HG03342 (cell line): ENCODE measurements around the gene HES1.
A peak's percentile ranks its signal among the peaks of the same experiment; 100 is the strongest.
"Not testable (repeated sequence)": the region's sequence is repeated elsewhere in the genome, so short reads cannot be mapped to it uniquely, and the experiment has no call there.

Source experiments
- ATAC-seq: cut with Tn5 transposase; IDR thresholded peaks from one replicate; pipeline ENCODE4 v1.9.1; 2021; ENCODE audit warnings: mild to moderate bottlenecking, moderate library complexity; ENCODE audit not compliant: unreplicated experiment

Gene HES1, protein sequence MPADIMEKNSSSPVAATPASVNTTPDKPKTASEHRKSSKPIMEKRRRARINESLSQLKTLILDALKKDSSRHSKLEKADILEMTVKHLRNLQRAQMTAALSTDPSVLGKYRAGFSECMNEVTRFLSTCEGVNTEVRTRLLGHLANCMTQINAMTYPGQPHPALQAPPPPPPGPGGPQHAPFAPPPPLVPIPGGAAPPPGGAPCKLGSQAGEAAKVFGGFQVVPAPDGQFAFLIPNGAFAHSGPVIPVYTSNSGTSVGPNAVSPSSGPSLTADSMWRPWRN

DNA sequence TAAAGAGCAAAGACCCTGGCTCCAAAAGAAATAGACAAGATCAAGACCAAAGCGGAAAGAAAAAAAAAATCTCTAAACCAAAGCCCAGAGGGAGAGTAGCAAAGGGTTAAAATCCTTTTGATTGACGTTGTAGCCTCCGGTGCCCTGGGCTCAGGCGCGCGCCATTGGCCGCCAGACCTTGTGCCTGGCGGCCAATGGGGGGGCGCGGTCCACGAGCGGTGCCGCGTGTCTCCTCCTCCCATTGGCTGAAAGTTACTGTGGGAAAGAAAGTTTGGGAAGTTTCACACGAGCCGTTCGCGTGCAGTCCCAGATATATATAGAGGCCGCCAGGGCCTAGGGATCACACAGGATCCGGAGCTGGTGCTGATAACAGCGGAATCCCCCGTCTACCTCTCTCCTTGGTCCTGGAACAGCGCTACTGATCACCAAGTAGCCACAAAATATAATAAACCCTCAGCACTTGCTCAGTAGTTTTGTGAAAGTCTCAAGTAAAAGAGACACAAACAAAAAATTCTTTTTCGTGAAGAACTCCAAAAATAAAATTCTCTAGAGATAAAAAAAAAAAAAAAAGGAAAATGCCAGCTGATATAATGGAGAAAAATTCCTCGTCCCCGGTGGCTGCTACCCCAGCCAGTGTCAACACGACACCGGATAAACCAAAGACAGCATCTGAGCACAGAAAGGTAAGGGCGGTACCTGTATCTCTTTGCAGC, at the start of gene HES1:
Gene HES1 (plus strand): TSS at position 343 of the 713 bp plus-strand sequence. CDS start 233 bp downstream, at position 576.
- ATAC-seq: peak; percentile 27

DNA sequence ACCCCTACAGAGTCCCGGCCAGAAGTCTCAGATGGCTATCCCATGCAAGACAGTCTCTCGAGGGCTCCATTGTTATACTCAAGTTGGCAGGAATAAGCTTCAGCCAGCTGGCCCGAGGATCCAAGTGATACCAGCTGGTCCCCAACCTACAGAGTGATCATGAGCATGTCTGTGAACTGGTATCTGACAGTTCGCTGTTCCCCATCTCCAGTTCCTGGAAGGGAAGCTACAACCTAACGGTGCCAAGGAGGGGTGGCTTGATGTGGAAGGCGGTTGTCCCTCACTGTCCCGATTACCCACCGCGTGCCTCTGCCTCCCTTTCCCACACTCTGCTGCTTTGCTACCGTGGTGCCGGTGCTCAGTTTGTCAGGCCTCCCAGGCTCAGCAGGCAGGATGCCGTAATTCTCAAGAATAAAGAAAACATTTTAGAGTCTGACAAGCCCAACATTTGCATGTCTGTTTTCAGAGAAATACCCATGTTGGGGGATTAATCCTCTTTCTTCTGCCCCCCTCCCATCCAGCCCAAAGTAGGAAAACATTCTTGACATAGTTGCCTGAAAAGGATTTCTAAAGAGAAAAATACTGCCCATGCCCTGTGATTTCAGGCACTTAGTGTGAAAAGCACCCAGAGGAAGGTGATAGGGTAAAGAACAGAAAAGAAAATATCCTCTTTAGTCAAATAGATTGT, 49.4 kb upstream of the HES1 start:
- ATAC-seq: no peak

DNA sequence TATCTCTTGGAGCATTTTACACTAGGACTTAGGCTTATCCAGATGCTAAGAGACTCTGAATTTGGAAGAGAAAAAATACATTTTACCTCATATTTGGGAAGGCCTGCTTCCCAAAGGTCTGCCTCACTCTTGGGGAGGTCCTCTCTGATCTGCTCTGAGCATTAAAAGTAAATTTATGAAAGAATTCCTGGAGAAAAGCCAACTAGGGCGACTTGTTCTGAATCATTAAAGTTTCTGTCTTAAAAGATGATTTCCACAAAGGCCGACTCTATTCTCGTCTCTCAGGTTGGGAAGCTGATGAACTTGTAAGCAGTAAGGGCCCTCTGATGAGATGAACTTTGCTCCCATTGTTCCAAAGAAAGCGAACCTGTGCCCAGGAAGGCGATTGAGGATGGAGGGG, 48.7 kb upstream of the HES1 start:
- ATAC-seq: no peak

DNA sequence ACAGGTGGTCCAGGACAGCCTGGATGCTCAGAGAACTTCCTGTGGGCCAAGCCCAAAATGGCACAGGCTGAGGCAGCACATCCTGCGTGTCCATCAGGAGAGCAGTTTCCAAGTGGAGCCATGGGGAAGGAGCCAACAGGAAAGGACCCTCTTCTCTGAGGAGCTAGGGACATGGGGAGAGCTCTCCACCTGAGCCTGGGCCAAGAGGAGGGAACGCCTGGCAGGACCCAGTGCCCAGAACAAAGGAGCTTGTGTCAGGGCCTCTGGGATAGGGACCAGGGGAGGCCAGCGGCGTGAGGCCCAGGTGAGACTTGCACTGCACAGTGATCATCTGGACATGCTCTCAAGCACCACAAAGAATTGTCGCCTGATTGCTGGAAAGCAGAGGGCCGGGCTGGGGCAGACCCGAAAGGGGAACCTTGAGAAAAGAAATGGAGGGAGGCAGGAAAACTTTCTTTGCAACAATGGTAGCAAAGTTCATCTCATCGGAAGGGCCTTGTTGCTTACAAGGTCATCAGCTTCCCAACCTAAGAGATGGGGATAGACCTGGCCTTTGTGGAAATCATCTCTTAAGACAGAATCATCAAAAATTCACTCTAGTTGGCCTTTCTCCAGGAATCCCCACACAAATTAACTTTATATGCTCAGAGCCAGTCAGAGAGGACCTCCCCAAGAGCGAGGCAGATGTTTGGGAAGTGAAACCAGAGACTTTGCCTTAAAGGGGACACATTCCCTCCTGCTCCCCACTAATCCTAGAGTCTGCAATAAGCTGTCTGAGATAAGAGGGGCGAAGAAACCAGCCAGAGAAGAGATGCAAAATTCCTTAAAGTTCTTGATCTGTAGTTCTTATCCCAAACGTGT, 47.7 kb upstream of the HES1 start:
- no peak for ATAC-seq

DNA sequence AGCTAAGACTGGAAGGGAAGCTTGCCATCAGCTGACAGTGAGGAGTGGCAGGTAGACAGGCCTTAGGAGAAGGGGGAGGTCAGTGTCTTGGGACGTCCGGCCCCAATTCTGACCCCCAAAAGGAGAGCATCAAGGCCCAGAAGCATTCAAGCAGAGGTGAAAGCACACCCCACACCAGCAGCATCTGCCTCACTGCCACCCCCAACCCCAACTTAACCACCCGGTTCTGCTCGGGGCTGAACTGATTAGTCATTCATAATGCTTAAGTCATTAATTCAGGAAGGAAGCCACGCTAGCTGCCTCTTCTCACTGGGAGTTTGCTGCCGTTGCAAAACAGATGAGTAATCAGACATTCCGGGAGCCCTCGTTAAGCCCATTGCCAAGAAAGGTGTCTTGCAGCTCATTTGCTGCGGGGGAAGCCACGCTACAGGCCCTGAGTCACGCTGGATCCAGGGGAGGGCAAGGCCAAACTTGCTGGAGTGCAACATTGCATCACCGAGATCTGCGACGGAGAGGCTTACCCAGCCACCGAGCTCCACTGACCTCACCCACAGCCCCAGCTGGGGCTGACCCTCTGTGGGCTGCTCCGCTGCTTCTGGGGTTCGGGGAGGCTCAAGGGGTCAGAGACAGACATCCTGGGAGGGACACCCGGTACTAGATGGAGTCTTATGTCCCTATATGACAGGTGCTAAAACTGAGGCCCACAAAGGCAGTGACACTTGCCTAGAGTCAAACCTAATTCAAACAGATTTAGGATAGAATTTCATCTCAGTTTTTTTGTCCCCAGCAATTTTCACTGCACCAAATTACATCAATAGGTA, 46.4 kb upstream of the HES1 start:
- ATAC-seq: peak; percentile 55

DNA sequence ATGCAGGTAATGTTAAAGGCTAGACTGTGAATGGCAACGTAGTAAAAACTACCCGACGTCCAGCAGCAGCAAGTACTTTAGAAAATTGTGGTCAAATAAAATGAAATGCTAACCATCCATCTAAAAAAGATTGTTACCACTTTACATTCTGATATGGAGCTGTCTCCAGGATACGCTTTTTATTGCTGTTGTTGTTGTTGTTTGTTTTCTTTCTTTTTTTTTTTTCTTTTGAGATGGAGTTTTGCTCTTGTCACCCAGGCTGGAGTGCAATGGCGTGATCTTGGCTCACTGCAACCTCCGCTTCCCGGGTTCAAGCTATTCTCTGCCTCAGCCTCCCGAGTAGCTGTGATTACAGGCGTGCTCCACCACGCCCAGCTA, 45.8 kb upstream of the HES1 start:
- ATAC-seq: not testable (repeated sequence)

DNA sequence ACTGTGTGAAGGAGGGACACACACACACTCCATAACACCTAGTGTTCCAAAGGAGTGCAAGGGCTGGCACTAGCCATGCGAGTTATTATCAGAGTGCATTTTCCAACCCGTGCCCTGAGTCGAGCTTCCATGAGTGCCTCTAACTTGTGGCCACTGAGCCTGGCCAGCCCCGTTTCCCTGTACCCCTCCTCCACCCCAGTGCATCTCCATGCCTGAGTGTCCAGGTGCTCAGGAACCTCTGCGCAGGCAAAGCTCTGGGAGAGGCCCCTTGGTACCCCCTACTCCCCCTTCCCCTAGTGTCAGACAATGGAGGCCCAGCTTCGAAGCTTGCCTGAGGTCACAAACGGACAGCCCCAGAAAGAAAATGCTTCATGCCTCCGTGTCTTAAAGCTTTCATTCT, 45.2 kb upstream of the HES1 start:
- no peak for ATAC-seq

DNA sequence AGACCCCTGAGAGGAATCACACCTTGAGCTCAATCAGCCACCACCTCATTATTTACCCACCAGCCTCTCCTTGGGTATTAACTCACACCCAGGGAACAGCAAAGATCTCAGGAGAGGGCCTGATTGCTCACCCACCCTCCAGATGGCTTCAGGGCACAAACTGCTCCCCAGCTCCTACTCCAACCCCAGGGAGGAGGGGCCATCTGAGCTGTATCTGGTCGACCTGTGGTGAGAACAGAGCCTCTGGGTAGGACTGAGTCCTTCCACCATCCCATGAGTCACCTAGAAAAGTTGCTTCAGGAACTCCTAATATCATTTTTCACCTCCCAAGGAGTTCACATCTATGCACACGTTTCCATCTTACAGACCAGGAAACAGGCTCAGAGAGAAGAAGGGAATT, 44.8 kb upstream of the HES1 start:
- no peak for ATAC-seq

DNA sequence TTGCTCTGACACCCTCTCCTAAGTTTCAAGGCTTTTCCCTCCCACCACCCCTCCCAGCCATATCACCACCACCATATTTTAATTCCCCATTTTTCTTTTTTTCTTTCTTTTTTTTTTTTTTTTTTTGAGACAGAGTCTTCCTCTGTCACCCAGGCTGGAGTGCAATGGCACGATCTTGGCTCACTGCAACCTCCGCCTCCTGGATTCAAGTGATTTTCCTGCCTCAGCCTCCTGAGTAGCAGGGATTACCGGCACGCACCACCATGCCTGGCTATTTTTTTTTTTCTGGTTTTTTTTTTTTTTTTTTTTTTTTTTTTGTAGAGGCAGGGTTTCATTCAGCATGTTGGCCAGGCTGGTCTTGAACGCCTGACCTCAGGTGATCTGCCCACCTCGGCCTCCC, 44.1 kb upstream of the HES1 start:
- not testable (repeated sequence) for ATAC-seq

DNA sequence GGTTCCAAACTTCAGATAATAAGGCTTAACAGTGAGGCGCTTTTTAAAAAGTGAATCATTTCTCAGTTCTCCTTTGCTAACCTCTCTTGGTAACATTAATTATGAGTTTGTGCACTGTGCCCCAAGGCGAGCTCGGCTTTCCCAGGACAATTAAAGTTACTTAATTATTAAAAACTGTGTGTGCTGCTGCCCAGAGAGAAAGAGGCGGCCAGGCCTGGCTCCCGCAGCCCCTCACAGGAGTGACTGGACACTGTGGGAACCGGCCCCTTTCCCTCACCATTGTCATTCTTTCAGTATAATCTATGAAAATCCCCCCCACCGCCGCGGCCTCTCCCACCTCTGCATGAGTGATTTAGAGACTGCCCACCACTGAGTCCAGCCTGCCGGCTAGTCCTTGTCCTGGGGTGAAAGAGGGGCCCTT, 43.1 kb upstream of the HES1 start:
- no peak for ATAC-seq

DNA sequence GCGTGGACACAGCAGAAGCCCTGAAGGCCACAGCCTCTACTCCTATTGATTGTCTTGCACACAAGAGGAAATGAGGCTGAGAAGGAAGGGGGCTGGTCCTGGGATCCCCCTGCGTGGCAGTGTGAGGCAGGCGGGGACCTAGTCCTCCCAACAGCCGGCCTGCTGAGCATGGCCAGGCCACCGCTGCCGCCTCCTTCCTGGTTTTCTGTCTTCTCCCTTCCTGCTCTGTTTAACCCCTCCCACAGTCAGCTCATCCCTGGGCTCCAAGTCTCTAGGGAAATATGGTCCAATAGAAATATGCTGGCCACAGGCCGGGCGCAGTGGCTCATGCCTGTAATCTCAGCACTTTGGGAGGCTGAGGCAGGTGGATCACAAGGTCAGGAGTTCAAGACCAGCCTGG, 42.1 kb upstream of the HES1 start:
- ATAC-seq: no peak

DNA sequence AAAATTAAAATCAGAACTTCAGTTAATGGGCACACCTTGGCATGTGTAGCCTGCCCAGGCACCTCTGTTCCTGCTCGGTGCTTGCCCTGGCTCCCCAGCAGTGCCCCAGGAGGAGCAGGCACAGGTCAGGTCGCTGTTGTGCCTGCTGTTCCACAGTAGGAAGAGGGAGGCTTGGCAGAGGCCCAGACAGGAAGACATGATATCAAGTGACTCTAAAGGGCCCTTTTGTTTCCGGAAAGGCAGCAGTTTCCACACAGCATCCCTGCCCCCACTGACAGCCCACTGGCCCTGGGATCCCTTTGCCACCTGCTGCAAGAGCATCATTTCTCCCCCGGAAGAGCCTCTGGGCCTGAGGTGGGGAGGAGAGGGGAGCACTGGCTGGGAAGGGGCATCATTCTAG, 40.5 kb upstream of the HES1 start:
- ATAC-seq: no peak

DNA sequence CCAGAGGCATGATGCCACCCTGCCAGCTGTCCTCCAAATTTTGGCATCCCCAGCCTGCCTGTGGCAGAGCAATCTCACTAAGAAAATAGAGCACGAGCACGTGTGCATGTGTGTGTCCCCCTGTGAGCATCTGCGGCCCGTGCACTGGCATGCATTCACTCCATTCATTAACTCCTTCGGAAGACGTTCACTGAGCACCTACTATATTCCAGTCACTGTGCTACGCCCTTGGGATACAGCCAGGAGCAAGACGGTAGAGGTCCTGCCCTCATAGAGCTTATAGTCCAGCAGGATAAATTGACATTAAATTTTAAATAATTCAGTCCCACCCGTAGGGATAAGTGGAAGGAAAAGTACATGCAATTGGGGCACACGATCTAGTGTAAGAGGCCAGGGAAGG, 40.0 kb upstream of the HES1 start:
- ATAC-seq: no peak

DNA sequence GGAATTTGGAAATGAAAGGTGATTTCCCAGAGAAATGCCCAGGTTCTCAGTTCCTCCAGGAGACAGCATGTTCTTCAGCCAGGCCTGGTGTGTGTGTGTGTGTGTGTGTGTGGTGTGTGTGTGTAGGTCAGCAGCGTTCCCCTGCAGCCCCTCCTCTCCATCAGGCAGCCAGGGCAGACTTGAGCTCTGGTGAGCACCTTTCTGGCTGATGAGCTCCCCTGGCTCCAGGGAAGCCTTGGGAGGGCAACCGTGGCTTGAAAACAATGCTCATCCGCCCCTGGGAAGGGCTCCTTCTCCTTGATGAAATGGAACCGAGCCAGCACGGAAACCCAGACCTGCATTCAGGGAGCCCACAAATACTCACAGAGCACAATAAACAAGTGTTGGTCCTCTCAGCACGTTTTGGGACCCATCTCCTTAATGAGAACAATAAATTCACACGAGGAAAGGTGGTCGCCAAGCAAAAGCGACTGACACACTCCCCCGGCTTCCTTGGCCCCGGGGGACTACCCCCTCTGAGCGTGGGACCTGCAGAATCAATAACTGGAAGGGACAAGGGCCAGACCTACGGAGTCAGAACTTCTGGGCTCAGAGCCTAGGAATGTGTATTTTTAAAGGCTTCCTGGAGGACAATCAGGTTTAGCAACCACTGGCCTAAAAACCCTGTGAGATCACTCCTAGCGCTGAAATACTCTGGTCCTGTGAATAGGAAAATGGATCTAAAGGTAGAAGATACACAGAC, 38.6 kb upstream of the HES1 start:
- no peak for ATAC-seq

DNA sequence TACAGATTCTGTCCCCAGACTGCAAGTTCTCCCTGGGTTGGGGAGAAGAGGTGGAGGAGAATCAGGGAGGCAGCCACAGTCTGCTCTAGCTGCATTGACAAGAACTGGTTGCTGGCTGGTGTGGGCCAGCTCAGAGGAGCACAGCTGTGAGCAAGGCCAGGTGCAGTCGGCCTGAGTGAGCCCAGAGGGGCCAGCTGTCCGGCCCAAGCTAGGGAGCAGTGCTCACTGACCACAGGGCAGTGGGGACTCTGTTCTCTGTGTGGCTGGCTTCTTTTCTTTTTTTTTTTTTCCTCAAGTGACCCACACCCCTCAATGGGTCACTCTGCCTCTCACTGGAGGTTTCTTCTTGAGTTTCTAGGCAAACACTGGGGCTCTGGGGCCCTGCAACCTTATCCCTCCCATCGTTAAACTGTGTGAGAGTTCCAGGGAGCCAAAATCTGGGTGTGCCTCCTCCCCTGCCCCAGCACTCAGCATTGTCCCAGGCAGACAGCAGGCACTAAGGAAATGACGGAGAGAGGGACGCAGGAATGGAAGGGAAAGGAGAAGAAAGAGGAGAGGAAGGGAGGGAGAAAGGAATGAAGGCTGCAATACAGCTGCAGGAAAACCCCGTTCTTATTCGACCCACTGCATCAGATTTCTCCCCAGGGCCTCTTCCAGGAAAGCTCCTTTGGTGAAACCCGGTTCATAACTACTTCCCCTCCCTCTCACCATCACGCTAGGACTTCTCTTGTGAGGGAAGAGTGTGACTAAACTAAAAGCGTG, 37.7 kb upstream of the HES1 start:
- ATAC-seq: no peak

DNA sequence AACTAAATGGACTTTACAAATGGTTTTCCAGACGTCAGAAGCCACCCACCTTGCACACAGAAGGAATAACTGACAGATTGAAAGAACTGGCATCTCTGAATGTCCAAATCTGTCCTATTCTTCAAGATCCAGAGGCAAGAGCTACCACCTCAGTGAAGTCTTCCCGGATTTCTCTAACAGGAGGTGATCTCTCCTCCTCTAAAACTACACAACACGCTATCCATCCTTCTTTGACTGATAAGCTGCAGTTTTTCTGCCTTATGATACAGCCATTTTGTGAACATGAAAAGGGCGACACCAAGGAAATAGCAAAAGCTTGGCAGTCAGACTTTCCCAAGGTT, 37.1 kb upstream of the HES1 start:
- ATAC-seq: no peak

DNA sequence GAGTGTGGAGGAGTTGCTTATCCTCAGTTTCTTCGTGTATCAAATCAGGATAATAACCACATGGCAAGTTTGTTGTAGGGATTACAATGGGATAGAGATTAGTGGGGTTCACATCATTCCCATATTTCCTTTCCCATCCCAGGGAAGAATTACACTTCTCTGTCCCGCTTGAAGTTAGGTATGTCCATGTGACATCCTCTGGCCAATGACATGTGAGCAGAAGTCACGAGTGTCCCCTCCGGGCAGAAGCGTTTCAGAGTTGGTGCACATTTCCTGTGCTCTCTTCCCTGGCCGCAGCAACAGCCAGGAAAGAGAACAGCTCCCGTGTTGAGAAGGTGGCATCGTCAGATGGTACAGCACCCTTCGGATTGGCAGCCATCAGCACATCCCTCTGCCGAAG, 36.7 kb upstream of the HES1 start:
- no peak for ATAC-seq

DNA sequence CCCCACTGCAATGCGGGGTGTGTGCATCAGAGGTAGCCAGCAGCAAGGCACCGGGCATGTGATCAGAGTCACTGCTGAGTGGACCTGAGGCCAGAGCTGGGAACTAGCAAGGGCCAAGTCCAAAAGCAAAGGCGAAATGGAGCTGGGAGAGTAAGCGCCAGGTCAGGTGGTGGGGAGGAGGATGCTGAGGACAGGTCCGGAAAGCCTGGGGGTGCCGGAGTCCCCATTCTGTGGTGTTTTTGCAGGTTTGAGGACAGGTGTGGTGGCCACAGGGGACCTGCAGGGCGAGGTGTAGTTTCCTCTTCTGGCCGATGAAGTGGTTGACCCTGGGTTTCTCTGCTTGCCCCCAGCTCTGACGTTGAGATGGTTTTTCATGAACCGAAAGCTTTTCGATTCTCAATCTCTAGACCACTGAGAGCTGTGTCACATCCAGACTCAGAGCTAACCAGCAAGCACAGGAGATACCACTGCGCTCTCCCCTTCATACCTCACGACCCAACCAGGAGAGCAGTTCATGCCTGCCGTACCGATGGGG, 35.0 kb upstream of the HES1 start:
- peak; percentile 79 for ATAC-seq
